B cell (primary cell): ENCODE measurements around the gene SMARCC1.

Experiments
- EZH2 ChIP-seq: IDR thresholded peaks from 2 replicates; pipeline ENCODE4 v1.6.1; 2012; ENCODE audit warnings: borderline replicate concordance, low read depth, mild to moderate bottlenecking, moderate library complexity, low read length; ENCODE audit not compliant: insufficient read depth, poor library complexity, severe bottlenecking
- TF ChIP-seq, protein P1 (sequence below): fragments of 200-600 bp; IDR thresholded peaks from one replicate; pipeline ENCODE4 v1.8.0; 2022; ENCODE audit warnings: antibody characterized with exemption, mild to moderate bottlenecking

DNA sequence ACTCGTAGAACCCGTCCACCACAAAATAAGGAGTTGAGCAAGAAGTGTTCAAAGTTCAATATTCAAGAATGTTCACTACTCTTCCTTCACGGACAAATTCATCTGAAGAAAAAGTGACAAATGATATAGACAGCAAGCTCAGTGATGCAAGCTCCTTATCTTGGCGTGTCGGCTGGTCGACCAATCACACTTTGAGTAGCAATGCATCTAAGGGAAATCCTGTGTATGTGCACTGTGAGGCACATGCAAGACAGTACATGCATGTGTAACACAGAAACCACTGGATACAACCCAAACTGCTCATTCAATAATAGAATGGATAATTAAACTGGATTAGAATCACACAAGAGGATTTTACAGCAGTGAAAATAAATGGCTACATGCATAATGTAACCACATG is 138.6 kb downstream of the SMARCC1 start:
- TF ChIP-seq EZH2: no peak
- TF ChIP-seq, protein P1, sequence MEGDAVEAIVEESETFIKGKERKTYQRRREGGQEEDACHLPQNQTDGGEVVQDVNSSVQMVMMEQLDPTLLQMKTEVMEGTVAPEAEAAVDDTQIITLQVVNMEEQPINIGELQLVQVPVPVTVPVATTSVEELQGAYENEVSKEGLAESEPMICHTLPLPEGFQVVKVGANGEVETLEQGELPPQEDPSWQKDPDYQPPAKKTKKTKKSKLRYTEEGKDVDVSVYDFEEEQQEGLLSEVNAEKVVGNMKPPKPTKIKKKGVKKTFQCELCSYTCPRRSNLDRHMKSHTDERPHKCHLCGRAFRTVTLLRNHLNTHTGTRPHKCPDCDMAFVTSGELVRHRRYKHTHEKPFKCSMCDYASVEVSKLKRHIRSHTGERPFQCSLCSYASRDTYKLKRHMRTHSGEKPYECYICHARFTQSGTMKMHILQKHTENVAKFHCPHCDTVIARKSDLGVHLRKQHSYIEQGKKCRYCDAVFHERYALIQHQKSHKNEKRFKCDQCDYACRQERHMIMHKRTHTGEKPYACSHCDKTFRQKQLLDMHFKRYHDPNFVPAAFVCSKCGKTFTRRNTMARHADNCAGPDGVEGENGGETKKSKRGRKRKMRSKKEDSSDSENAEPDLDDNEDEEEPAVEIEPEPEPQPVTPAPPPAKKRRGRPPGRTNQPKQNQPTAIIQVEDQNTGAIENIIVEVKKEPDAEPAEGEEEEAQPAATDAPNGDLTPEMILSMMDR: no peak
